KBM-7 (cell line): ENCODE results near the gene LCAT.
"Not testable (repeated sequence)": the region's sequence is repeated elsewhere in the genome, so short reads cannot be mapped to it uniquely, and the experiment has no call there.

Experiments
- DNase-seq: peaks from one replicate; pipeline ENCODE4 v3.0.0-alpha.2; 2015
- in situ Hi-C: fragments of 300-500 bp; cut with MboI; formaldehyde crosslinking; loops from 2 replicates; pipeline ENCODE4 v1.14.3; 2020; ENCODE audit warnings: low sequenced_read_pairs, low pct_unique_long_range_greater_than_20kb, mixed read lengths

Gene LCAT

DNA sequence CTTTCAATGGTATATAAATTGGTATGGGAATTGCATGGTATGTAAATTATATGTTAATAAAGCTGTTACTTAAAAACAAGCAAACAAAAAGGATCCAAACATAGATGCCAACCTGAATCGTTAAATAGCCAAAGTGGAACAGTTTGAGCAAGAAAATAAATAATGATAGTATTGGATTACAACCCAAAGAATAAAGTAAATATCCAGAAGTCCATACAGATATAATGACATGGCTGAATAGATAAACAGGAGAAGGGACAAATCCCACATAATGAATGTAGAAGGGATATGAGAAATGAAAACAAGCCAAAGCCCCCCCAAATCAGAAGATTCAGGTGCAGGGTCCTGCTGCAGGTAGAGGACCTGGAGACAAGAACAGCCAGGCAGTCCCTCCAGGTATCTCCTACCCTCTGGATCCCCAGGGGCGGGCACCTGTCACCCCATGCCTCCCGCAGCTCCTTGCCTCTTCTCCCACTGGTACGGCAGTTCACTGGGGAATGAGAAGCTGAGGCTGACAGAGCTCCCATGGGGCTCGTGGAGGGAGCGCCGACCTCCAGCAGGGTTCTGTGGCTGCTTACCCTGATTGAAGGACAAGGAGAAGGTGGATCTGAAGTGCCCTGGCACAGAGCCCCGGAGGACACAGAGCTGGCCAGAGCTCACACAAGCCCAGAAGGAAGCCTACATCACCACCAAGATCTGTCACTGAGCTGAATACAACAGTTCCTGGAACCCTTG lies 9.9 kb upstream of the LCAT start:
- DNase-seq, result no peak
- in situ Hi-C loops, result no loop called here

DNA sequence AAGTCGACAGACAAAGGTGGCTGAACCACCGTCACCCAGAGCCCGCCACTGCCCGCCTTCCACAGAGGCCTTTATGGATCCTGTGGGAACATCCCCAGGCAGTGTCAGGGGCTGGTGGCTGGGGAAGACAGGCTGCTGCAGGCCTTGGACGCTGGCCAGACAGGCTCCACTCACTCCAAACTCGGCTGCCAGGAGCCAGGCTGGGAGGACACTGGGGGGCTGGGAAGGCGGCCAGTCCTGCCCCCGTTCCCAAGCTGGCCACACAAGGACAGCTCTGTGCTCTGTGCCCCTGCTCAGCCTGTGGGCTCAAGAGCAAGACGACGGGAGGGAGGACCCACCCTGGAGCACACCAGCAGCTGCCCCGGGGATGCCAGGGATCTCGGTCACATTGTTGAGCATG lies 7.6 kb upstream of the LCAT start:
- DNase-seq, result no peak
- in situ Hi-C loops, result no loop called here

DNA sequence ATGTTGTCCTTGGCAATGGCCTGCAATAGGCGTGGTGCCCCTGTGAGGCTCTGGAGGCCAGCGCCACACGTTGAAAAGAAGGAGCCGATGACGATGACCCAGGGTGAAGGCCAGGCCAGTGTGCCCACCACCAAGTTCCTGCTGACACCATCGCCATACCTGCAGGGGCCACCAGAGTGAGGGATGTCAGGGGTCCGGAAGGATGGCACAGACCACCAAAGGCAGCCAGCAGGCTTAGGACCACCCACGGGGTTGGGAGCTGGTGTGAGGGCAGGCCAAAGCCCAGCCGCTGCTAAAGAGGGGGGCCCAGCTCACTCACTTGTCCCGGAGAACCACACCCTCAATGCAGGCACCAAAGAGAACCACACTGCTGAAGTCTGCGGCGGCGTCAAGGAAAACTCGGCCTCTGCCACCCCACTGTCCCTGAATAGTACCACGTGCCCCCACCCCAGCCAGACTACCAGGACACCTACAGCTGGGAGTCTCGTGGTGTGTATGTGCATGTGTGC lies 6.5 kb upstream of the LCAT start:
- DNase-seq, result no peak

DNA sequence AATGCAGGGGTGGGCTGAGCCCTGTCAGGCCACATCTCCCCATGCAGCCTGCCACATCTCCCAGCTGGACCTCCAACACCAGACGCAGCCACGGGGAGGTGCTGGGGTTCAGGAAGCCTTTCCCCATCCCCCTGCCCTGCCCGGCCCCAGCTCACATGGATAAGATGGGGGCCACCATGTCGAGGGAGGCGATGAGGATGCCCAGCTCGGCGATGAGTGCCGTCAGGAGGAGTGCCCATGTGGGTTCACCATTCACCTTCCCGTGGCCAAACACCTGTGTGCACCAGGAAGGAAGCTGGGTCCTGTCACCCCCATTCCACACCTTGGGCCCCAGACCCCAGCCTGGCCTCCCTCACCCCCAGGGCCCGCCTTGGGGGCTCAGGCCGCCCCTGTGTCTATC lies 5.7 kb upstream of the LCAT start:
- in situ Hi-C loops, result no loop called here
- DNase-seq, result no peak

More for the DNA sequence above, 6.5 kb upstream of the LCAT start:
- in situ Hi-C loops, result no loop called here

DNA sequence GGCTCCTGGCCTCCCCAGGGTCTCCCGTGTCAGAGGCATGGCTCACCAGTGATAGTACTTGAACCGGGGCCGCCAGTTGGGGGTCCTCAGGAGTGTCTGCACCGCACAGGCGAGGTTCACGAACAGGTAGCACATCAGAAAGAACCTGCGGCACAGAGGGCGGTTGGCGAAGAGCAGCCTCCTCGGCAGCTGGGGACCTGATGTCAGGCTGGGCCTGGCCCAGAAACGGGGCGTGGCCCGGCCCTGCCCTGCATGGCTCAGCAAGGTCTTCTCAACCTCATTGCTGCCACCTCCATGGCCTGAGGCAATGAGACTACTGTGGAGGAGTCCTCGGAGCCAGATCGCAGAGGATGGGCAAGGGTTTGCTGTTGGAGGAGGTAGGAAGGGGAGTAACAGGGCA lies 4.1 kb upstream of the LCAT start:
- in situ Hi-C loops, result no loop called here
- no peak for DNase-seq

DNA sequence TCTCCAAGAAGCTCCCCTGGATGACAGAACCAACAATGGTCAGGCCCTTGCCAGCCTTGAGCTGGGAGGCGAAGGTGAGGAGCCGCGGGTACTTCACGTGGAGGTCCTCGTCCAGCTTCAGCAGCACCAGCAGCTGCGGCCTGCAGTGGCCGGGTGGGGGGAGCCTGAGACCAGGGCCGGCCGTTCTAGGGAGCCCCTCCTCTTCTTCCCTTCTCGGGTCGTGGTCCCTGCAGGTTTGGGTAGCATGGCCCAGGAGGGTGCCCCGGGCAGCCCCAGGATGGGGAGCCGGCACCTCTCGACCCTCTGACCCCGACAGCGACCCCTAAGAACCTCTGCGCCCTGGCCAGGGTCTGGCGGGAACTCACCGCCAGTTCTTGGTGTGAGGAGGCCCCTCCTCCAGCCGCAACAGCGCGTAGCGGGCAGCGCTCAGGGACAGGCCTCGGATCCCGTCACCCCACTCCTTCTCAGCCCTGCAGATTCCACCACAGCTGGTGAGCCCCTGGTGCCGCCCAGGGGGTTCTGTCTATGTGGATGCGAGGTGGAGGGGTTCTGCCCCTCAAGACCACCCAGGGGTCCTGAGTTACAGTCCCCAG lies 3.1 kb upstream of the LCAT start:
- in situ Hi-C loops, result no loop called here
- no peak for DNase-seq

DNA sequence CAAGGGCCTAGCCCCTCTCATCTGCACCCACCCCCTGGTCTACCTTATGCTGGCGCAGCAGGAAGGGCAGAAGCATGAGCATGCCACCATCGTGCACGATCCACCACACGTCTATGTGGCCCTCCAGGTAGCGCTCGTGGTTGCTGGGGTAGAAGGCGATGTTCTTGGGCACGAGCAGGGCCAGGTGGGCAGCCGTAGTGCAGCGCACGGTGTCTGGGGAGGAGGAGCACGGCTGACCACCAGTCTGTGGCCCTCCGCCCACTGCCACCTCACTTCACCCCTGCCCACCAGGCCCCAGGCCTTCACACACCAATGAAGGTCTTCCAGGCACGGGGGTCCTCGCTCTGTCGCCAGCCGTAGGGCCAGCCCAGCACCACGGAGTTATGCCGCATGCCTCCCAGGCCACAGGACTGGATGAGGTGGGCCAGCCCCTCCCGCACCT lies 2.2 kb upstream of the LCAT start:
- DNase-seq, result no peak
- in situ Hi-C loops, result no loop called here

DNA sequence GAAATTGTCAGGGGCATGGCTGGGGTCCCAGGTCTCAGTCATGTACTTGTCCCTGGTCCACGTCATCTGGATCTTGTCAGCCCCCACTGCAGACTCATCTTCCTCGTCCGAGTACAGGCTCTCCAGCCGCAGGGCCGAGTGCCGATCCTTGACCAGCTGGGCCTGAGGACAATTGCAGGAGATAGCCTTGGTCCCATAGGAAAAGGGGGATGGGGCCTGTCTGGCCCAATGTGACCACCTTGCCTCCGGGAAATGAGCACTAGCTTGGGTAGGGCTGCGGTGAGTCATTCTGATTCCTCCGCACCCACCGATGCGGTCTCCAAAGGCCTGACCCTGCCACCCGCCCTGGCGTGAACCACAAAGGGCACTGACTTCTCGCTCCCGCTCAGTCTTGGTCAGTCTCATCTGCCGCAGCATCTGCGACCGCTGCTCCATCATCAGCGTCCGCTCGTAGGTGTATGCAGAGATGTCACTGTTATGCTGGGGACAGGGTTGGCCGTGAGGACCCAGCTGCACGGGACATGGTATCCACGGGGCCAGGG lies 1.5 kb upstream of the LCAT start:
- DNase-seq, result no peak
- in situ Hi-C loops, result no loop called here

DNA sequence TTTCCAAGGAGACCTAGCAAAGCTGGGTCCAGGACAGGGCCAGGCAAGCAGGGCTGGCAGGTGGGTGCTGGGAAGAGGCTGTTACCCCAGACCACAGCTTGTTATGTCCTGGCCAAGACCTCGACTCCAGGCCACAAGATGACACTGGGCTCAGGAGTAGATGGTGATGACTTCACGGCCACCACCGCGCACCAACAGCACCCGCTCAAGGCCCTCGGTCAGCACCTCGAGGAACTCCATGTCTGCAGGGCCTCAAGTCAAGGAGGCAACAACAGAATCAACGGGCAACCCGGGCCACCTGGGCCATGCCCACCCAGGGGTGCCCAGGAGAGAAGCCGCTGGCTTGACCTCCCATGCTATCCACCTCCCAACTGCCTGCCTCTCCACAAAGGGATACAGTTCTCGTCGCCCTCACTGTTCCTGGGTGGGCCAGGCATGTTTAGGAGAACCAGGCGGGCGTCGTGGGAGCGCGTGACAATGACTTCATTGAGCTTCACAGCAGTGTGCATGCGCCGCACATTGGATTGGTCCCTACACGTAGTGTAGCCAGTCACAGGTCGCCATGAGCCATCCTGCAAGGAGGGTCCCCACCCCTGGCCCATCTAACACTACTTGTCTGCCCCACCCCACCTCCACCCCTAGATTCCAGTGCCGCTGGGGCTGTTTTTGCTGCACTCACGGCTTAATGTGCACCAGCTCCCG lies 921 bp upstream of the LCAT start:
- in situ Hi-C loops, result no loop called here
- DNase-seq, result no peak

DNA sequence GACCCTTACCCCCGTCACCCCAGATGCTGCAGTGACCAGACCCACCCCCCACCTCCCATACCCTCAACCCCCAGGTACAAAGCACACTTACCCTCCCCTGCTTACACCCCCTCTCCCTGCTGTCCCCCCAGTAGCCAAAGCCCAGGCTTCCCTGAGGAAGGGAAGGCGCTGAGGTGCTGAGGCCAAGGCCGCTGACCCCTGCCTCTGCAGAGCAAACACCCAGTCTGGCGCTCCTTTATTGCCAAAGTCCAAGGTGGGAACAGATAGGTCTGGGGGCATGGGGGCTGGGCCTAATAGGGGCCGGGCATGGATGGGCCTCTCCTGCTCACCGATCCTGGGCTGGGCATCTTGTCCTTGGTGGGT lies 683 bp downstream of the LCAT start:
- DNase-seq, result no peak
- in situ Hi-C loops, result no loop called here

DNA sequence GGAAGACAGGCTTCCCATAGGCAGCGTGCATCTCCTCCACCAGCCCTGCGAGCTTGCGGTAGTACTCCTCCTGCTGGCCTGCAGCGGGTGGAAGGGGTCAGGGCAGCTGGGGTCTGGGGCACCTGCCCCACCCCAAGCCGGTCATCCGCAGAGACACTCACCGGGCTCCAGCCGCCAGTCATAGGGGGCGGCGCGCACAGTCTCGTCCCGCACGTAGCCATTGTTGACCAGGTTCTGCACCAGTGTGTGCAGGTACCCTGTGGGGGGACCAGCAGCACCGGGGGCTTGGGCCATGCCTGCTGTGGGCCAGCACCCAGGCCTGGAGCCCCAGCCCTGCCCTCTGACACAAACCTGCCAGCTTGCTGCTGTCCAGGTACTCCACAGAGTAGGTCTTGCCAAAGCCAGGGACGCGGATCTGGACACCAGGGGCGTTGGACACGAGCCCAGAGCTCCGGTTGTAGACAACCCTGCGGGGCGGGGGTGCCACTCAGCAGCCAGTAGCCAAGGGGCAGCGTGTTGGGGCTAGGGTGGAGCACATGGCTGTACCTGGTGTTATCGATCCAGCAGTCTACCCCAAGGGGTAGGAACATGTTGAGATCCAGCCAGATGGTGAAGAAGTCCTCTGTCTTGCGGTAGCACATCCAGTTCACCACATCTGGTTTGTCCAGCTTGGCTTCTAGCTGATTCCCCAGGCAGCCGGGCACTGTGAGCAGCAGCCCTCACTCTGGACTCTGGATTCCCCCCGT lies 1.2 kb downstream of the LCAT start:
- no peak for DNase-seq
- in situ Hi-C loops, result no loop called here

DNA sequence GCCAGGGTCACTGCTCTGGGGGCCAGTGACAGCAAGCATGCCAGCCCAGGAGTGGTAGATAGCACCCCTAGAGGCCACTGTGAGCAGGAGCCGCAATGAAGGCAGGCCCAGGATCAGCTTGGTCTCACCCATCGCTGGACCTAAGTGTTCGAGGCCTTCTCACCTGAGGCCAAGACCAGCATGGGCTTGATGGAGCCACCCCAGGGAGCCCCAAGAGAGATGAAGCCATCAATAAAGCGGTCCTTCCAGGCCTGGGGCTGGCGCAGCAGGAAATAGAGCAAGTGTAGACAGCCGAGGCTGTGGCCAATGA lies 1.8 kb downstream of the LCAT start:
- in situ Hi-C loops, result no loop called here
- DNase-seq, result peak; percentile 54

DNA sequence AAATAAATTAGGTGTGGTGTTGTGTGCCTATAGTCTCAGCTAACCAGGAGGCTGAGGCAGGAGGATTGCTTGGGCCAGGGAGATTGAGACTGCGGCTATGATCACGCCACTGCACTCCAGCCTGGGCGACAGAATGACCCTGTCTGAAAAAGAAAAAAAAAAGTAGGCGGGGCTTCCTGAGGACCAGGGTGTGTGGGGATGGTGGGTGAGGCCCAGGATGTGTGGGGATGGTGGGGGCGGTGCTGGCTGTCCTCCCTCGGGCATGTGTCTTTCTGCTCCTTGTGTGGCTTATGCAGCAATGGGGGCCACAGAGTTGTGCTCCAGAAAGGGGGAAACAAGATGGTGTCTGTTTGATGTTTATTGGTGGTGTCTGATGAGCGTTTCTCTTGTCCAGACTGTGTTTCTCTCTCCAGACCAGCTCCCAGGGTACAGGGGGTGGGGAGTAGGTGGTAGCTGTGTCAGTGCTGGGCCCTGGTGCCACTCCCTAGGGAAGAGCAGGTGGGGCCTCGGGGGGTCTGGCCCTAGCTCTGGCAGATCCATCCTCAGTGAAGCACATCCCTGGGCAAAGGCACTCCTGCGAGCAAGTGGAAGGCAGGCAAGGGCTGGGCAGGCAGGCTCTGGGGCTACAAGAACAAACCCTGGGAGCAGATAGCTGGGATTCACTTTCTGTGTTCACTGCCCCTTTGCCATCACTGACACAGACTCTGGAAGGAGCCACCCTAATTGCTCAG lies 2.3 kb downstream of the LCAT start:
- in situ Hi-C loops, result no loop called here
- DNase-seq, result no peak

DNA sequence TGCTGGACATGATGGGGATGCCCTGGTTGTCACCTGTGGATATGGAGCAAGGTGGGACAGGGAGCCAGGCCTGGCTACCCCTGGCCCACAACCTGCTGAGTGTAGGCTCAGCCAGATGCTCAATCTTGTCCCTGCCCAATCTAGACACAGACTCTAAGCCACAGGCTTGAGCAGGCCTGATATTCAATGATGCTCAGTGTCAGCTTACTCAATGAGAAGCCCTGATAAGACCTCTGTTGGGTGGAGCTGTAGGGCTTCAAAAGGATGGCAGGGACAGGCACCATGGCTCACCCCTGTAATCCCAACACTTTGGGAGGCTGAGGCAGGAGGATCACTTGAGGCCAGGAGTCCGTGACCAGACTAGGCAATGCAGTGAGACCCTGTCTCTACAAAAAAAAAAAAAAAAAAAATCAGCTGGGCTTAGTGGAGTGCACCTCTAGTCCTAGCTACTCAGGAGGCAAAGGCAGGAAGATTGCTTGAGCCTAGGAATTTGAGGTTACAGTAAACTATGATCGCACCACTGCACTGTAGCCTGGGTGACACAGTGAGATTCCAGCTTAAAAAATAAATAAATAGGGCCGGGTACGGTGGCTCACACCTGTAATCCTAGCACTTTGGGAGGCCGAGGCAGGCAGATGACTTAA lies 3.4 kb downstream of the LCAT start:
- no peak for DNase-seq
- in situ Hi-C loops, result no loop called here

DNA sequence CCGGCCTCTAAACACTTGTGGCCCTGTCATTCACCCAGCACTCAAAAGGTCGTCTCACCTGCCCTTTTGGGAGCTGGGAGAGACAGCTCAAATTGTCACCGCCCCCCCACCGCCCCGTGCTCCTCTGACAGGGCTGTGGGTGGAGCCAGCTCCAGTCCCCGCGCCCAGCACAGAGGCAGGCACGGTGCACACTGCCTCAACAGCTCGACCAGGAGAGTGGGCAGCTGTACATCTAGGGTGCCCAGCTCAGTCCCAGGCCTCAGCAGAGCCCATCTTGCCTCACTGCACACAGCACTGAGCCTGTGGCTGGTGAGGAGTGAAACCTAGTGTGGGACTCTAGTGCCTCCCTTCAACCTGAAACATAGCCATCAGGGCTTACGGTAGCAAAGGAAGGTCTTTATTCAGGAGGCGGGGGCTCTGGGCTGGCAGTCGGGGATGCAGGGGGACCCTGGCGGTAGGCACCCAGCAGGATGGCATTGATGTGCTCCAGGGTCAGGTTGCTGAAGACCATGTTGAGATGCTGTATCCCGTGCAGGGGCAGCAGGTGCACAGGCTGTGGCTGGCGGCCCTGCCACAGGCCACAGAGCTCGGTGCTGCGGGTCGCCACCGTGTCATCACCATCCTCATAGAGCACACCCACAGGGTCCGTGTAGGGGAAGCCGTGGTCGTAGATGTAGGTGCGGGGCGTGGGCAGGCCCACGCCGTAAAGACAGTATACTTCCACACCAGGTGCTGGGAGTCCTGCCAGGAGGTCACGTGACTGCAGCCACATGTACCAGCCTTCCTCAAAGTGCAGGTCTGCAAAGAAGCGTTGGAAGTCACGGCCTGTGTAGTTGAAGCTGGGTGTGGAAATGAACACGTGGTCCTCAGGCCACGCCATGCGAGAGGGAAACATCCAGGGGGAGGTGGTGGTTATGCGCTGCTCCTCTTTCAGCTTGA lies 4.1 kb downstream of the LCAT start:
- no peak for DNase-seq
- in situ Hi-C loops, result no loop called here

DNA sequence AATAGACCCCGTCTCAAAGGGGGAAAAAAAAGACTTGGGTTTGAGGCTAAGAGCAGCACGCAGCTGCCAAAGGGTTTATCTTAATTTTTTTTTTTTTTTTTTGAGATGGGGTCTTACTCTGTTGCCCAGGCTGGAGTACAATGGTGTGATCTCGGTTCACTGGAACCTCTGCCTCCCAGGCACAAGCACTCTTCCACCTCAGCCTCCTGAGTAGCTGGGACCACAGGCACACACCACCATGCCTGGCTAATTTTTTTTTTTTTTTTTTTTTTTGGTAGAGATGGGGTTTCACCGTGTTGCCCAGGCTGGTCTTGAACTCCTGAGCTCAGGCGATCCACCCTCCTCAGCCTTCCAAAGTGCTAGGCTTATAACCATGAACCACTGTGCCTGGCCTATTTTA lies 6.2 kb downstream of the LCAT start:
- in situ Hi-C loops, DNase-seq: not testable (repeated sequence)

DNA sequence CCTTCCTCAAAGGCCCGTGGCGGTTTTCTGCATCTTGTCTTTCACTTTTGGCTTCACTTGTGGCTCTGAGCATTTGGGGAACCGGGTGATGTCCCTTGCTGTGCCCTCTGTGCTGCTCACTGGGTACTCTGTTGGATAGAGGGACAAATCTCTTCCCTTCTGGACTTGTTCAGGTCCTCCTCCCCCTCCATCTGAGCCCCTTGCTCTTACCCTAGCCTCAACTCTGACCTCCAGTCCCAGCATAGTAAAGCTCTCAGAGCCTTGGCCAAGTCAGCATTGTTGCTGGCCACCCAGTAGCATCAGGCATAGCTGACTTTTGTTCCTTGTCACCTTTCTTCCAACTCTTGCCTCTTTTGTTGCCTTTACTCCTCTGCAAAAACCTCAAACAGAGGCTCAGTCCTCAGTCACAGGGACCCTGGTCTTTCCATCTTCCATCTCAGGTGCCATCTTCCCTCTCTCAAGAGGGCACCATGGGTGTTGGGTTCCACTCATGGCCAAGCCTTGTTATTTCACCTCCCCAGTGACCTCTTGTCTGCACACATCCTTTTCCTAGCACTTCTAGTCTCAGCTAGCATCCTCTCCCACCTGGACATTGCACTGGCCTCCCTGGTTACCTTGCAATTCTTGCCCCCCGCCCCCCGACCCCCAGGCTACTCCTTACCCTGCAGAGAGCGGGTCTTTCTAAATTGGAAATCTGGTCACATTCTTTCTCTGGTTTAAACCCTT lies 6.9 kb downstream of the LCAT start:
- in situ Hi-C loops, result no loop called here
- DNase-seq, result peak; percentile 89
